GM19240 (cell line): ENCODE data around the gene KNL1.

ENCODE experiments used
- DNase-seq: peaks from one replicate; pipeline ENCODE4 v3.0.0; 2011; ENCODE audit warnings: low spot score; ENCODE audit not compliant: insufficient read length

KNL1 gene

GRCh38 chr15:40584191-40584590, 9.9 kb upstream of the KNL1 start:
- no peak for DNase-seq

GRCh38 chr15:40590667-40591050, 3.4 kb upstream of the KNL1 start:
- DNase-seq = no peak

- DNase-seq = no peak
Measured at GRCh38 chr15:40591389-40591788, 2.7 kb upstream of the KNL1 start.

GRCh38 chr15:40593165-40593564, 884 bp upstream of the KNL1 start:
- no peak for DNase-seq

- peak; percentile 26 for DNase-seq
Measured at GRCh38 chr15:40594429-40594836, 384 bp downstream of the KNL1 start.

- DNase-seq = no peak
Measured at GRCh38 chr15:40595219-40595618, 1.2 kb downstream of the KNL1 start.

- no peak for DNase-seq
Measured at GRCh38 chr15:40595773-40596172, 1.7 kb downstream of the KNL1 start.

GRCh38 chr15:40597024-40597423, 3.0 kb downstream of the KNL1 start:
- DNase-seq = no peak

GRCh38 chr15:40598126-40598525, 4.1 kb downstream of the KNL1 start:
- no peak for DNase-seq

- DNase-seq = no peak
Measured at GRCh38 chr15:40598672-40599071, 4.6 kb downstream of the KNL1 start.

- DNase-seq = no peak
Measured at GRCh38 chr15:40600956-40601355, 6.9 kb downstream of the KNL1 start.

- DNase-seq = no peak
Measured at GRCh38 chr15:40603935-40604334, 9.9 kb downstream of the KNL1 start.

GRCh38 chr15:40613080-40613479, 19.0 kb downstream of the KNL1 start:
- DNase-seq = no peak

- no peak for DNase-seq
Measured at GRCh38 chr15:40618023-40618422, 24.0 kb downstream of the KNL1 start.

GRCh38 chr15:40618906-40619305, 24.9 kb downstream of the KNL1 start:
- no peak for DNase-seq

- DNase-seq = no peak
Measured at GRCh38 chr15:40623361-40623760, 29.3 kb downstream of the KNL1 start.

- no peak for DNase-seq
Measured at GRCh38 chr15:40630313-40630712, 36.3 kb downstream of the KNL1 start.

GRCh38 chr15:40633178-40633577, 39.1 kb downstream of the KNL1 start:
- DNase-seq = no peak

- no peak for DNase-seq
Measured at GRCh38 chr15:40637221-40637745, 43.2 kb downstream of the KNL1 start.

- DNase-seq = no peak
Measured at GRCh38 chr15:40639677-40640076, 45.6 kb downstream of the KNL1 start.

- DNase-seq = no peak
Measured at GRCh38 chr15:40647523-40647922, 53.5 kb downstream of the KNL1 start.

- DNase-seq = no peak
Measured at GRCh38 chr15:40650479-40650878, 56.4 kb downstream of the KNL1 start.

GRCh38 chr15:40660686-40661085, 66.6 kb downstream of the KNL1 start:
- no peak for DNase-seq

GRCh38 chr15:40664909-40665308, 70.9 kb downstream of the KNL1 start:
- DNase-seq = no peak
